ENCODE data around the gene PHLDA1.

The PHLDA1 gene

DNA sequence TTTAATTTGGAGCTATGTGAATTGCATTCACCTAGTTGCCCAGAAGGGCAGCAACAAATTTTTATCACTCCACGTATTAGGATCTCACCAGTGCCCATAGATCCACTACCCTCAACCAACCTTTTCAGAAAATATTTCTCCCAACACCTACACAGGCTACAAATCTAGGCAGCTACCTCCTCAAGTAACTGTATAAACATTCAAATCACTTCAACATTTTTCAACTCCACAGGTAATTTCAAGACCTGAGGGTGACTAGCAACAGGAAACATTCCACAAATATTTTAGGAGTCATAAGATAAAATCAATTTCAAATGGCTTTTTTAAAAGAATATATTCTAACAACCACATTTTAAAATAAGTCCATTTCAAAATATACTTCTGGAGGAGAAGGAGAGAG is 12.9 kb downstream of the PHLDA1 start:
- H3K27ac ChIP-seq: no peak overlapping the region
- TF ChIP-seq ZFX (IDR thresholded peaks at IDR 0.05; ENCODE audit: borderline replicate concordance): no peak
- no peak for TF ChIP-seq CTCF (IDR thresholded peaks at IDR 0.05)

GRCh38 chr12:76018111-76018510 is 13.5 kb downstream of the PHLDA1 start:
- TF ChIP-seq ZFX (IDR thresholded peaks at IDR 0.05; ENCODE audit: borderline replicate concordance): no peak
- TF ChIP-seq CTCF (IDR thresholded peaks at IDR 0.05): no peak
- H3K27ac ChIP-seq: no peak overlapping the region

DNA sequence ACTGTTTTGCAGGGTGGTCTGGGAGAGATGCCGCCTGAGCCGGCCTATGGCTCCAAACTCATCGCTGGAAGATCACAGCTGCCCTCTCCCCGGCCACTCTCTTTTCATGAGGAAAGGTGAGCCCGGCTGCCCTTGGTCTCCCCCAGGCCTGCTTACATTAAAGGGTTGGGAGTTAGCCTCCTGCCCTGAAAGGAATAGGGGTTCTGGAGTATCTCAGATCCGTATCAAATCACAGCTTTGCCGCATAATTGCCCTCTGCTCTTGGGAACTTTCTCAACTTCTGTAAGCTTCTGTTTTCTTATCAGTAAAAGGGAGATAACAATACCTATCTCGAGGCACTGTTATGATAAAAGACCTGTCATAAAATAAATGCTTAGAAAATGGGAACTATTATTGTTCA is 17.6 kb downstream of the PHLDA1 start:
- TF ChIP-seq CTCF (IDR thresholded peaks at IDR 0.05) (no peak), ZFX (IDR thresholded peaks at IDR 0.05; ENCODE audit: borderline replicate concordance) (no peak)
- H3K27ac ChIP-seq: no peak overlapping the region

- TF ChIP-seq ZFX (IDR thresholded peaks at IDR 0.05; ENCODE audit: borderline replicate concordance): no peak
- no peak for TF ChIP-seq CTCF (IDR thresholded peaks at IDR 0.05)
- H3K27ac ChIP-seq: no peak overlapping the region
Observed at GRCh38 chr12:76013603-76014002, 18.0 kb downstream of the PHLDA1 start.

GRCh38 chr12:76012644-76013043 is 18.9 kb downstream of the PHLDA1 start:
- TF ChIP-seq CTCF (IDR thresholded peaks at IDR 0.05): no peak
- TF ChIP-seq ZFX (IDR thresholded peaks at IDR 0.05; ENCODE audit: borderline replicate concordance): no peak
- H3K27ac ChIP-seq: no peak overlapping the region

DNA sequence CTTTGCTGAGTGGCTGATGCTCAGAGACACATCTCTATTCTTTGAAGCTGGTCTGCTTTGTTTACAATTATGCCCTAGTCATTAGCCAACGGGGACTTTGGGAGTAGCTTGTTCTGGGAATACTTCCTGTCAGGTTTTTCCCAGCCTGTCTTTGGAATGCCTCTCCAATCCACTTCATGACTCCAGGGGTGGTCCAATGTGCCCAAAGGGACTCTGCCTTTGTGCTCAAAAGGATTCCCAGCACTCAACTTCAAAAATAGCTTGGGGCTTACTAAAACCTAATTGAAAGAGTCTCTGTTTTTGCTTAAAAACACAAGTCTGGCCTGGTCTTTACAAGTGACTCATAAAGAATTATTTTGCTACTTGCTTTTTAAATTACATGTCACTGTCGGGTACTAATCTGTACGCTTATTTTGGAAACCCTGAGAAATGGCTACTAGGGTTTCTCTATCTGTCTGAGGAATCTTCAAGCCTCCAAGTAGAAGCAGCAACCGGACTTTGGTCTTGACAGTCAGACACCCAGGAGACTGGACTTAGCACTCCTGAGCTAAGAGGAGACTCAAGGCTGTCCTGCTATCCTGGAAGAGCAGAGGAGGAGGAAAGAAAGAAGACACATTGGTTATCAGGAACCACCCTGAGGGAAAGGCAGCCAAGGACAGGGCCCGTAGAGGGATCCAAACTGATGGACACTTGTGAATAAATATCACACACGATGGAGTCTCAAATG is 20.7 kb downstream of the PHLDA1 start:
- H3K27ac ChIP-seq: no peak overlapping the region
- no peak for TF ChIP-seq ZFX (IDR thresholded peaks at IDR 0.05; ENCODE audit: borderline replicate concordance)
- no peak for TF ChIP-seq CTCF (IDR thresholded peaks at IDR 0.05)

- no peak overlapping the region for H3K27ac ChIP-seq
- TF ChIP-seq CTCF (IDR thresholded peaks at IDR 0.05) (no peak), ZFX (IDR thresholded peaks at IDR 0.05; ENCODE audit: borderline replicate concordance) (no peak)
Observed at GRCh38 chr12:76008428-76008827, 23.1 kb downstream of the PHLDA1 start.
